Stimulated activated CD4-positive, alpha-beta T cell treated with anti-CD3 and anti-CD28 coated beads, Interleukin-15, amount 100 ng/mL, for 48 hours (primary cell): ENCODE results near the gene BOD1L1.
"Not testable (repeated sequence)": the region's sequence is repeated elsewhere in the genome, so short reads cannot be mapped to it uniquely, and the experiment has no call there.

Experiments
- DNase-seq, 2 donors: peaks; one replicate each; pipeline ENCODE4 v3.0.0-alpha.2; 2020; ENCODE audit warnings: low read depth in 2 of 2

The BOD1L1 gene

DNA sequence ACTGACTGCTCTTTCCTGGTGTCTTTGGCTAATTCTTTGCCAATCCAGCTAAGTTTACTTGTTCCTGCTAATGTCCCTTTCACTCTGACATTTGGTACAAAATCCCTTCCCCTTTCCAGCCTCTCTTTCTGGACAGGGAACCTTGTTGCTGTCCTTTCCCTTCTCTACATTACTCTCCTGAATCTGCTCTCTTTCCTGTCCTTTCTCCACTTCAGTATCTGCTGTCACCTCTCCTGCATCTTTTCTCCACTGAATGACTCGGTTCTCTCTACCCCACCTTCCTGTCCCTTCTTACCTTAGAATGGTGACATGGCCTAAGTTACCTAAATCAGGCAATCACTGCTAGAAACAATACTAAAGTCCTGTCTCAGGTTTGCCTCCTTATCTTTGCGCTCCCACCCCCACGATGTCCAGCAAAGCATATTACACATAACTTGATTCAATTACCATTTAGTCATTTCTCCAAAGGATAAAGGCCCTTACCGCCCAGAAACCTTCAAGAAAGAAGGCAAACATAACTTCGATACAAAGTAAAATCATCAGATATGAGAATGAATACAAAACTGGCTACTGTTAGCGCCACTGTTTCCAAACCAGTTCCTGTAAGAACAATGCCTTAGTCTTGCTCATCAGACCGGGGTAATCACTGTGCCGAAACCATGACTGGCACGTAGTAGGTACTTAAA lies 890 bp downstream of the BOD1L1 start:
- DNase-seq = no peak

GRCh38 chr4:13618212-13618806 lies 9.2 kb downstream of the BOD1L1 start:
- no peak for DNase-seq

DNA sequence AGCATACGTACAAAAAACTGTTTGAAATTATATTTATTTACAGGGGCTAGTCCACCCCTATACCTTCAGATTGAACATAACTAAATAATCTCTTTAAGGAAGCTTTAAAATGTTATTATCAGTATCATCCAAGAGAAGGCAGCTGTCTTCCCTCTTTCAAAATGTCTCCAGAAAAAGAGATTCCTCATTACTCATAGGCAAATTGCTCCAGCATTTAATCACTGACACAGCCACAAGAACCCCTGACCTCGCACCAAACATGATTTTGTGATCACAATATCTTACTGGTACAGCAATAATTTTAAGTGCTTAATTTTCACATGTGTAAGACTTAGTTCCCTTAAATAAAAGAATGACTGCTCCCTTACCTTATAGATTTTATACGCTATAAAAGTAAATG lies 9.7 kb downstream of the BOD1L1 start:
- no peak for DNase-seq

DNA sequence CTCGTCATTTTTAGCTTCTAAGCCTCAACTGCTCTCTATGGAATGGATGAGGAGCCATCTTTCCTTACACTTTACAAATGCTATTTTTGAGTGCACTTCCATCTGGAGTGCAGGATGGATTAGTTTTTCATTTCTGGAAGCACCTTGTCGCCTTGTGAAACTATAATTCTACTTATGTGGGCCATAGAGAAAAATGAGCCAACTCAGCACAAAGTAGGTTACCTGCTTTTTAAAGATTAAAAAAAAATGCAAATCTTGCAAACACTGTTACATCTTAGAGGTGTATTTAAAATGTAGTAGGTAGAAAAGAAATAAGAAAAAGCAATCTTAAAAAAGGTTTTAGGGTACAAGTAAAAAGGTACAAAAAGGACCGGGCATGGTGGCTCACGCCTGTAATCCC lies 10.9 kb downstream of the BOD1L1 start:
- DNase-seq = no peak

DNA sequence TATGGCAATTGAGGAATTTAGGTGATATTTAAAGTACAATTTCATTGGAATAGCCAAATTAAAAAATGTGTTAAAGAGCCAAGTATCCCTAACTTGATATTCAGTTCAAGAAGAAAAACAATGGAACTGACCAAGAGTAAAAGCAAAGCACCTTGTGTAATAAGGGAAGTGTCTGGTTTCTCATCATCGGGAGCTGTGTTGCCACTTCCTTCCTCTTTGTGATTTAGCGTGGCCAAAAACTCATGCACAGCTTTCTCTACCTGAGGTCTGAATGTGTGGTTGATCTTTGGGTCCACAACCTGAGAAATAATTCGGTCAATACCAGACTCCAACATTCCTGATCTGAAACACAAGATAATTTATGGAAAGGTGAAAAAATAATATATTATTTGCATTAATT lies 12.4 kb downstream of the BOD1L1 start:
- no peak for DNase-seq

GRCh38 chr4:13612569-13612968 lies 15.0 kb downstream of the BOD1L1 start:
- DNase-seq = no peak

- DNase-seq = no peak
Observed at GRCh38 chr4:13611283-13611842, 16.2 kb downstream of the BOD1L1 start.

DNA sequence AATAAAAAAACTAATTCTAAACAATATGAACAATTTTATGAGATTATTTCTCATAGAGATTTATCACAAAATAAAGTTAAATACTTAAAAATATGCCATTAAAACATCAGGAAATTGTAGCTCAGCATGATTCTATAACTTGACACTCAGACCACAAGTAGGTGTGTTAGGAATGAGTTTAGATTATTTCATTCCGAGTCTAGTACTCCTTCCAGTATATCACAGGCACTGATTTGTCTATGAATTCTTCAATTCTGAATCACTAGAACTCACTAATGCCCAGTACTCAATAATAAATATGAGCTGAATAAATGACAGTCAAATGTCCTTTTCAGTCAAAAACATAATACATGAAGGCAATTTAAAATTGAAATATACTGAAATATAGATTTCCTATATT lies 22.2 kb downstream of the BOD1L1 start:
- DNase-seq = no peak

- DNase-seq = no peak
Observed at GRCh38 chr4:13601848-13602247, 25.7 kb downstream of the BOD1L1 start.

GRCh38 chr4:13601048-13601447 lies 26.5 kb downstream of the BOD1L1 start:
- no peak for DNase-seq

- DNase-seq = no peak
Observed at GRCh38 chr4:13599159-13599558, 28.4 kb downstream of the BOD1L1 start.

- DNase-seq = no peak
Observed at GRCh38 chr4:13597604-13598003, 29.9 kb downstream of the BOD1L1 start.

DNA sequence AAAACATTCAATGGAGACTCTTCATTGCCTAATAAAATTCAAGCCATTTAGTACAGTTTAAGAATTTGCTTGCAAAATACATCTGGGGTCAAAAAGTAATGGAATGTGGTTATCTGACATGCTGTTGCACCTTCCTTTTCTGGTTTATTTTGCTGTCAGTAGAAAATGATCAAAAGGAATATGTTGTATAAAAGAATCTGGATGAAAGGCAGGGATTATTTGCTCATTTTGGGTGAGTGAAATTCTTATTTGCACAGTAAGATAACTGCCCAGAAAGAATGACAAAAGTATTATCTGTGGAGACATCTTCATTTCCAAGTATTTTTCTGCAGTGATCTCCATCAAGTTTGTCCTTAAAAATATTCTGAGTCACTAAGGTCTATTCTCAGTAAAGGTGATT lies 30.4 kb downstream of the BOD1L1 start:
- no peak for DNase-seq

DNA sequence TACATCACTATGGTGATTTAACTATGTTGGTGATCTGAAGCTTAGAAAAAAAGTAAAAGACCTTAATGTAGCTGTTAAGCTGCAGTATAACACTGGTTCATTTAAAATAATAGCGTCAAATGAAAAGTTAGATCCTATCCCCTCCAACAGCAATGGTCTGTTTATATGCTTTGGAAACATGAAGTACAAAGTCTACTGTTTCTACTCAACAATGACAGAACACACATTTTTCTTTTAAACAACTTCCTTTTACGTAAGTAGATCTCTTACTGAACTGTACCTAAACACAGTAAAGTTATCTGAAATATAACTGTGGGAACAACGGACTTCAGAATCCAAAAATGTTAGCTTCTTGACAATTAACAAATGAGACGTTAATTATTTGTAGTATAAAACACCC lies 35.3 kb downstream of the BOD1L1 start:
- no peak for DNase-seq

DNA sequence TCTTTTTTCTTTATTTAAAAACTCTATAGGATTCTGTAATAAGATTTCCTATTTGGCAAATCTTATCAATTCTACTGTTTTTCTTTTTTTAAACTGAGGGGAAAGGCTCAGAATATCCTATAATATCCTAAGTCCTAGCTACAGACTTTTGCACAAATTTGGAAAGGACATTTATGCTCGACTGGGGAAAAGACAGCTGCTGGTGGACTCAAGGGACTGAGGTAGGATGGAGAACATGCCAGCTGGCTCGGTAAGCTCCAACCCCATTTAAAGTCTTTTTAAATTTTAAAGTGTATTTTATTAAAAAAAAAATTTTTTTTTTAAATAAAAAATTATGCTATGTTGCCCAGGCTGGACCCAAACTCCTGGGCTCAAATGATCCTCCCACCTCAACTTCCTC lies 36.8 kb downstream of the BOD1L1 start:
- no peak for DNase-seq

DNA sequence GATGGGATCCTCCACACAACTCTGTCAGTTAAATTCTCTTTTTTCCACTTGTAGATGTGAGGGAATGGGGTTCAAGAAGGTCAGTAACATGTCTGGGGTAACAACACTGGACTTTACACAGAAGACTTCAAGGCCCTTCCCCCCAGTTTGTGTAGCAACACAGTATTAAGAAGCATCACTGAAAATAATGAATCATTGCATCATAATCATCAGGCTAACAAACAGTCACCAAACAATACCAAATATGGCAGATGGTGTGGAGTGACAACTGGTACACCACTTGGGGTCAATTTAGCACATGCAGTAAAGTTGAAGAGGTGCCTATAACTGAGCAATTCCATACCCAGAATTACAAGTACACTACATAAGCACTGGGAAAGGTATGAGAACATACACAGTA lies 38.6 kb downstream of the BOD1L1 start:
- DNase-seq = no peak

- no peak for DNase-seq
Observed at GRCh38 chr4:13584481-13584880, 43.0 kb downstream of the BOD1L1 start.

GRCh38 chr4:13580036-13580435 lies 47.5 kb downstream of the BOD1L1 start:
- DNase-seq = no peak

- no peak for DNase-seq
Observed at GRCh38 chr4:13577660-13578059, 49.9 kb downstream of the BOD1L1 start.

- no peak for DNase-seq
Observed at GRCh38 chr4:13570916-13571315, 56.6 kb downstream of the BOD1L1 start.

DNA sequence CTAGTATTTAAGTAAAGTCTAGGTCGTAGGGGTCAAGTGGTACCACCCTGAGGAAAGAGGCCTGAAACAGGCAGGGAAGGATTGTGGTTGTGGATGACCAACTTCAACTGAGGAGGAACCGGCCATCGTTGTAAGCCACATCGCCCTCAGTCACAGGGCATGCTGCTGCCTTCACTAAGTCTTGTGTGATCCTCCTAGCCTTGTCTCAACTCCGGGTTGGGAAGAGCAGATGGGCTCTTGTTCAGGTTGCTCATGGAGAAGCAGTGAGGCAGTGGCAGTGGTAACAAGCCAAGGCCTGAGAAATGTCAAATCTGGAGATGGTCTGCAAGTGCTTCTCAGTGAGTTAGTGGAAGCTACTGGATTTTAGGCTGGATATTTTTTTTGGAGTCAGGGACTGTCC lies 60.4 kb downstream of the BOD1L1 start:
- DNase-seq = no peak

- no peak for DNase-seq
Observed at GRCh38 chr4:13562876-13563275, 64.6 kb downstream of the BOD1L1 start.

DNA sequence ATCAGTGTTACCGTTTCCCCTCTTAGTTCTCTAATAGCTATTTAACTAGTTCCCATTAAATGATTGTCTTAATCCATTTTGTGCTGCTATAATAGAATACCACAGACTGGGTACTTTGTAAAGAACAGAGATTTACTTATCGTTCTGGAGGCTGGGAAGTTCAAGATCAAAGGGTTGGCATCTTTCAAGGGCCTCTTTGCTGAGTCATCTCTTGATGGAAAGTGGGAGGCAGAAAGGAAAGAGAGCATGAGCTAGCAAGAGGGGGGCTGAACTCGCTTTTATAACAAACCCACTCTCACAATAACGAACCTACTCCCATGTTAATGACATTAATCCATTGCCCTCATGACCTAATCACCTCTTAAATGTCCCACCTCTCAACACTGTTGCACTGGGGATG lies 65.9 kb downstream of the BOD1L1 start:
- DNase-seq = no peak

GRCh38 chr4:13560111-13560510 lies 67.4 kb downstream of the BOD1L1 start:
- DNase-seq = not testable (repeated sequence)
